Measurements from ENCODE around the gene HLA-DOA. TPM values are rescaled to one million over a fixed set of nuclear protein-coding genes. Genes with fewer than 3 reads are reported as not detected.

HLA-DOA gene
- total RNA-seq, 2 donors from 2014 or later: 2.0 to 83.3 TPM

GRCh38 chr6:32983493-32983848 lies 25.9 kb downstream of the HLA-DOA start:
- peak overlapping the region in 3 of 4 donors; percentile 23 to 53 (median 42) for H3K27ac ChIP-seq
- peaks cover 15 to 23% of the 10 kb centered on the region in 2 donors for H3K36me3 ChIP-seq (replicated peaks in 1 of 2; ENCODE audit: insufficient read depth in 1 of 2, low read depth in 2 of 2)
- no peaks in the 10 kb centered on the region for H3K9me3 ChIP-seq
- TF ChIP-seq POLR2A (IDR thresholded peaks at IDR 0.05): no peak
- TF ChIP-seq CTCF (IDR thresholded peaks at IDR 0.05): no peak
- intact Hi-C loops (cut with DNase I): loop anchor here (10.0 kb wide), 1 partner anchor 99 kb away; no protein-coding TSS in a partner anchor
- H3K4me1 ChIP-seq: peaks cover 46% of the 10 kb centered on the region
- no peak overlapping the region for H3K4me3 ChIP-seq
- WGBS, 2 donors: 13 to 31% methylated on average over 1 of the region's 1 CpG
- no peaks in the 10 kb centered on the region for H3K27me3 ChIP-seq
- ATAC-seq (no peak), DNase-seq (no peak)

GRCh38 chr6:32982702-32983492 lies 26.5 kb downstream of the HLA-DOA start:
- H3K27me3 ChIP-seq: no peaks in the 10 kb centered on the region
- no peak overlapping the region for H3K4me3 ChIP-seq
- H3K27ac ChIP-seq: peak overlapping the region in 2 of 4 donors; percentile 23 to 53
- peaks cover 51% of the 10 kb centered on the region for H3K4me1 ChIP-seq
- TF ChIP-seq POLR2A (IDR thresholded peaks at IDR 0.05) (no peak), CTCF (IDR thresholded peaks at IDR 0.05) (no peak)
- DNase-seq: no peak
- ATAC-seq: no peak
- WGBS, 2 donors: 34 to 37% methylated on average over 6 of the region's 6 CpGs
- peaks cover 20 to 28% of the 10 kb centered on the region in 2 donors for H3K36me3 ChIP-seq (replicated peaks in 1 of 2; ENCODE audit: insufficient read depth in 1 of 2, low read depth in 2 of 2)
- no peaks in the 10 kb centered on the region for H3K9me3 ChIP-seq
- intact Hi-C loops (cut with DNase I): loop anchor here (10.0 kb wide), 1 partner anchor 98 kb away; no protein-coding TSS in a partner anchor

GRCh38 chr6:32982084-32982701 lies 27.2 kb downstream of the HLA-DOA start:
- intact Hi-C loops (cut with DNase I): loop anchor here (10.0 kb wide), 1 partner anchor 97 kb away; no protein-coding TSS in a partner anchor
- Histone ChIP-seq H3K9me3 (no peaks in the 10 kb centered on the region), H3K4me1 (peaks cover 58% of the 10 kb centered on the region), H3K4me3 (no peak overlapping the region), H3K27me3 (no peaks in the 10 kb centered on the region), H3K27ac (peak overlapping the region in 1 of 4 donors; percentile 53), H3K36me3 (replicated peaks in 1 of 2; ENCODE audit: insufficient read depth in 1 of 2, low read depth in 2 of 2) (peaks cover 27 to 34% of the 10 kb centered on the region in 2 donors)
- no peak for TF ChIP-seq POLR2A (IDR thresholded peaks at IDR 0.05)
- TF ChIP-seq CTCF (IDR thresholded peaks at IDR 0.05): no peak
- ATAC-seq (no peak), DNase-seq (no peak)
- 46 to 67% methylated on average over 8 of the region's 8 CpGs for WGBS, 2 donors

- no peak overlapping the region for H3K4me3 ChIP-seq
- DNase-seq: no peak
- no peaks in the 10 kb centered on the region for H3K27me3 ChIP-seq
- peaks cover 39 to 49% of the 10 kb centered on the region in 2 donors for H3K36me3 ChIP-seq (replicated peaks in 1 of 2; ENCODE audit: insufficient read depth in 1 of 2, low read depth in 2 of 2)
- peaks cover 75% of the 10 kb centered on the region for H3K4me1 ChIP-seq
- intact Hi-C loops (cut with DNase I): loop anchor here (10.0 kb wide), 1 partner anchor 96 kb away; no protein-coding TSS in a partner anchor
- WGBS, 2 donors: 72 to 79% methylated on average over 10 to 11 of the region's 11 CpGs
- no peak for ATAC-seq
- no peaks in the 10 kb centered on the region for H3K9me3 ChIP-seq
- TF ChIP-seq POLR2A (IDR thresholded peaks at IDR 0.05): no peak
- TF ChIP-seq CTCF (IDR thresholded peaks at IDR 0.05): no peak
- H3K27ac ChIP-seq: no peak overlapping the region
These were observed 28.8 kb downstream of the HLA-DOA start for GRCh38 chr6:32980488-32981038.

Measured in body of pancreas (tissue), 4 donors.